Hepatocyte (in vitro differentiated cells): Measurements from ENCODE around the gene GATD1. TPM values are rescaled to one million over a fixed set of nuclear protein-coding genes. Genes with fewer than 3 reads are reported as not detected.

Experiments used
- DNase-seq: peaks from one replicate; pipeline ENCODE4 v3.0.0-alpha.2; 2016; ENCODE audit warnings: low spot score
- H2AFZ ChIP-seq: fragments of 200-600 bp; sonication (generic); 2 replicates; pipeline ENCODE4 v1.6.0; 2016; ENCODE audit warnings: antibody characterized with exemption, mild to moderate bottlenecking
- H3K27ac ChIP-seq: fragments of 200-600 bp; sonication (generic); 2 replicates; pipeline ENCODE4 v1.5.1; 2016; ENCODE audit warnings: mild to moderate bottlenecking
- H3K27me3 ChIP-seq: fragments of 200-600 bp; sonication (generic); 2 replicates; pipeline ENCODE4 v1.6.1; 2016
- H3K36me3 ChIP-seq: fragments of 200-600 bp; sonication (generic); replicated peaks from 2 replicates; pipeline ENCODE4 v1.5.1; 2016; ENCODE audit warnings: low read depth; ENCODE audit not compliant: insufficient read depth
- H3K4me1 ChIP-seq: fragments of 200-600 bp; sonication (generic); 2 replicates; pipeline ENCODE4 v1.5.1; 2016; ENCODE audit warnings: mild to moderate bottlenecking, moderate library complexity; ENCODE audit not compliant: insufficient read depth
- H3K4me2 ChIP-seq: fragments of 200-600 bp; sonication (generic); 2 replicates; pipeline ENCODE4 v1.6.0; 2016
- H3K4me3 ChIP-seq: fragments of 200-600 bp; sonication (generic); 2 replicates; pipeline ENCODE4 v1.5.1; 2016; ENCODE audit warnings: mild to moderate bottlenecking
- H3K79me2 ChIP-seq: fragments of 200-600 bp; sonication (generic); 2 replicates; pipeline ENCODE4 v1.6.0; 2017; ENCODE audit warnings: mild to moderate bottlenecking
- H3K9me2 ChIP-seq: fragments of 200-600 bp; sonication (generic); replicated peaks from 2 replicates; pipeline ENCODE4 v1.6.0; 2017; ENCODE audit warnings: mild to moderate bottlenecking; ENCODE audit not compliant: insufficient read depth
- H3K9me3 ChIP-seq: fragments of 200-600 bp; sonication (generic); 2 replicates; pipeline ENCODE4 v1.5.1; 2016; ENCODE audit warnings: low read depth, mild to moderate bottlenecking
- H4K20me1 ChIP-seq: fragments of 200-600 bp; sonication (generic); 2 replicates; pipeline ENCODE4 v1.6.0; 2016; ENCODE audit warnings: mild to moderate bottlenecking; ENCODE audit not compliant: insufficient read depth, poor library complexity, severe bottlenecking
- EZH2 ChIP-seq: fragments of 200-600 bp; sonication (generic); IDR thresholded peaks from 2 replicates; pipeline ENCODE4 v1.6.1; 2016; ENCODE audit warnings: antibody characterized with exemption, mild to moderate bottlenecking, borderline replicate concordance
- EZH2phosphoT487 ChIP-seq: fragments of 200-600 bp; sonication (generic); IDR thresholded peaks from one replicate; pipeline ENCODE4 v1.6.1; 2018; ENCODE audit warnings: antibody characterized with exemption, mild to moderate bottlenecking, low read depth, moderate library complexity; ENCODE audit not compliant: unreplicated experiment, severe bottlenecking
- WGBS: methylation state at CpG from one replicate; pipeline ENCODE4 v1.1.6; 2016; ENCODE audit warnings: low lambda C conversion rate; ENCODE audit errors: missing lambda C conversion rate; 5-methylcytosine and 5-hydroxymethylcytosine counted together
- polyA plus RNA-seq: library from polyadenylated mRNA; unstranded; fragments of >200 nt; fragmentation: Nextera tagmentation; extraction: Ambion mirVana; gene quantifications from 2 replicates; pipeline ENCODE4 v1.2.1, GENCODE V29; 2016
- total RNA-seq: library from RNA; depleted of rRNA; stranded (reverse); fragments of >200 nt; gene quantifications from 2 replicates; pipeline ENCODE4 v1.2.3, GENCODE V29; 2014
- TF ChIP-seq, protein P1 (sequence below): fragments of 200-600 bp; sonication (generic); IDR thresholded peaks from 2 replicates; pipeline ENCODE4 v1.5.1; 2016; ENCODE audit warnings: antibody characterized with exemption, mild to moderate bottlenecking; ENCODE audit not compliant: poor library complexity

GATD1 gene
- total and polyA plus RNA-seq, 2 experiments from 2014 or later: 24.2 to 29.0 TPM

DNA sequence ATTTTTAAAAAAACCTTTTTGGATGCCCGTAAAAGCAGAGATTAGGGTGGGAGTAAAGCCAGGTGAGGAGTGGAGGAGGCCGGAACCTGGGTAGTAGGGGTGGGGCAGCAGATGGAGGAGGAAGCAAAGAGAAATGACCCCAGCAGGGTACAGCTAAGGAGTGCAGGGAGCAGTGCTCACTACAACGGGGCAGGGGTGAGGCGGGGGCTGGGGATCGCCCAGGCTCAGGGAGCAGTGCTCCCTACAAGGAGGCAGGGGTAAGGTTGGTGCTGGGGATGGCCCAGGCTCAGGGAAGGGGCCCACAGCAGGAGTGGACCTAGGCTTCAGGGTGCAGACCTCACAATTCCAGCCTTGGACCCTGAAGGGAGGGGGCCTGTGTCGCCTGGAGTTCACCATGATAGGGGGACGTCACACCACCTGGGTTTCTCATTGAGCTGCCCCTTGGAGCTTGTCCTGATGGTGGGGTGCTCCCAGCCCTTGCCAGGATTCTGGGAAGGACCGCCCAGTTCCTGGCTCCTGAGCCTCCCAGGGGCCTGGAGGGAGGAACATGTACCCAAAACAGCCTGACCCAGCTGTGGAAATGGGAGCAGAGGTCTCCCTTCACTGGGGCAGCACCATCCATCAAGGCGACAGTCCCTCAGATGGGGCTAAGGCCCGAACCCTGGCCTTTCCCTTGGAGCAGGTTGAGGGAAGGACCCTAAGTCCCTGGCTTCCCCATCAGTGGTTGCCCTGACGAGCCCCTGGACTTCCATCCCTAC is 38.6 kb upstream of the GATD1 start:
- TF ChIP-seq EZH2: no peak
- TF ChIP-seq, protein P1, sequence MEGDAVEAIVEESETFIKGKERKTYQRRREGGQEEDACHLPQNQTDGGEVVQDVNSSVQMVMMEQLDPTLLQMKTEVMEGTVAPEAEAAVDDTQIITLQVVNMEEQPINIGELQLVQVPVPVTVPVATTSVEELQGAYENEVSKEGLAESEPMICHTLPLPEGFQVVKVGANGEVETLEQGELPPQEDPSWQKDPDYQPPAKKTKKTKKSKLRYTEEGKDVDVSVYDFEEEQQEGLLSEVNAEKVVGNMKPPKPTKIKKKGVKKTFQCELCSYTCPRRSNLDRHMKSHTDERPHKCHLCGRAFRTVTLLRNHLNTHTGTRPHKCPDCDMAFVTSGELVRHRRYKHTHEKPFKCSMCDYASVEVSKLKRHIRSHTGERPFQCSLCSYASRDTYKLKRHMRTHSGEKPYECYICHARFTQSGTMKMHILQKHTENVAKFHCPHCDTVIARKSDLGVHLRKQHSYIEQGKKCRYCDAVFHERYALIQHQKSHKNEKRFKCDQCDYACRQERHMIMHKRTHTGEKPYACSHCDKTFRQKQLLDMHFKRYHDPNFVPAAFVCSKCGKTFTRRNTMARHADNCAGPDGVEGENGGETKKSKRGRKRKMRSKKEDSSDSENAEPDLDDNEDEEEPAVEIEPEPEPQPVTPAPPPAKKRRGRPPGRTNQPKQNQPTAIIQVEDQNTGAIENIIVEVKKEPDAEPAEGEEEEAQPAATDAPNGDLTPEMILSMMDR: no peak
- TF ChIP-seq EZH2phosphoT487: no peak
- Histone ChIP-seq H4K20me1 (peaks cover 17% of the 10 kb centered on the region), H3K4me2 (no peak overlapping the region), H3K4me1 (peaks cover 15% of the 10 kb centered on the region), H3K27me3 (no peaks in the 10 kb centered on the region), H3K4me3 (no peak overlapping the region), H3K9me3 (no peaks in the 10 kb centered on the region), H2AFZ (no peak overlapping the region), H3K9me2 (no peaks in the 10 kb centered on the region), H3K79me2 (peaks cover 21% of the 10 kb centered on the region), H3K36me3 (no peaks in the 10 kb centered on the region), H3K27ac (no peak overlapping the region)
- 95% methylated on average over 9 of the region's 11 CpGs for WGBS
- DNase-seq: no peak

- no peak overlapping the region for H3K4me3 ChIP-seq
- no peak overlapping the region for H2AFZ ChIP-seq
- H3K27me3 ChIP-seq: no peaks in the 10 kb centered on the region
- H4K20me1 ChIP-seq: peaks cover 22% of the 10 kb centered on the region
- no peak for DNase-seq
- 91% methylated on average over 9 of the region's 9 CpGs for WGBS
- H3K9me3 ChIP-seq: no peaks in the 10 kb centered on the region
- no peak overlapping the region for H3K4me2 ChIP-seq
- no peaks in the 10 kb centered on the region for H3K9me2 ChIP-seq
- peaks cover 9% of the 10 kb centered on the region for H3K4me1 ChIP-seq
- H3K36me3 ChIP-seq: no peaks in the 10 kb centered on the region
- no peak overlapping the region for H3K27ac ChIP-seq
- H3K79me2 ChIP-seq: peaks cover 28% of the 10 kb centered on the region
- TF ChIP-seq EZH2phosphoT487 (no peak), EZH2 (no peak)
- TF ChIP-seq, protein P1: no peak
These were observed 36.3 kb upstream of the GATD1 start for GRCh38 chr11:813456-814096.

DNA sequence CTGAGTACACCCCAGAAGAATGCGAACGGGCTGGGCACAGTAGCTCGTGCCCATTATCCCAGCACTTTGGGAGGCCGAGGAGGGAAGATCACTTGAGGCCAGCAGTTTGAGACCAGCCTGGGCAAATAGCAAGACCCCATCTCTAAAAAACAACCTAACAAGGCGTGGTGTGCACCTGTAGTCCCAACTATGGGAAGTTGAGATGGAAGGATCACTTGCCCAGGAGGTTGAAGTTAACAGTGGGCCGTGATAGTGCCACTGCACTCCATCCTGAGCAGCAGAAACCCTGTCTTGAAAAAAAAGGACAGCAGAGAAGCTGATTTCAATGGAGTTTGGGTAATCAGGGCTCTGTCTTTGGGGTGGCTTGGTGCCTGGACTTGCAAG is 35.8 kb upstream of the GATD1 start:
- H3K4me2 ChIP-seq: no peak overlapping the region
- no peaks in the 10 kb centered on the region for H3K36me3 ChIP-seq
- H3K27ac ChIP-seq: no peak overlapping the region
- no peaks in the 10 kb centered on the region for H3K9me3 ChIP-seq
- H3K79me2 ChIP-seq: peaks cover 34% of the 10 kb centered on the region
- peaks cover 7% of the 10 kb centered on the region for H3K4me1 ChIP-seq
- H3K27me3 ChIP-seq: no peaks in the 10 kb centered on the region
- no peak overlapping the region for H2AFZ ChIP-seq
- no peak for DNase-seq
- 98% methylated on average over 6 of the region's 6 CpGs for WGBS
- TF ChIP-seq EZH2phosphoT487 (no peak), EZH2 (no peak)
- TF ChIP-seq, protein P1: no peak
- H3K9me2 ChIP-seq: no peaks in the 10 kb centered on the region
- peaks cover 22% of the 10 kb centered on the region for H4K20me1 ChIP-seq
- H3K4me3 ChIP-seq: no peak overlapping the region
